HG03103 (cell line): Measurements from ENCODE around the gene CTSW.

Experiments used
- ATAC-seq: cut with Tn5 transposase; IDR thresholded peaks from one replicate; pipeline ENCODE4 v1.9.1; 2021; ENCODE audit warnings: low read depth; ENCODE audit not compliant: unreplicated experiment

CTSW gene

GRCh38 chr11:65920372-65920802 is 40.8 kb downstream of the CTSW start:
- ATAC-seq: no peak

- no peak for ATAC-seq
These were observed 41.5 kb downstream of the CTSW start for GRCh38 chr11:65921033-65921555.

GRCh38 chr11:65921876-65922275 is 42.2 kb downstream of the CTSW start:
- ATAC-seq: no peak

GRCh38 chr11:65922565-65922964 is 42.9 kb downstream of the CTSW start:
- no peak for ATAC-seq

GRCh38 chr11:65925397-65925796 is 45.8 kb downstream of the CTSW start:
- no peak for ATAC-seq

GRCh38 chr11:65927904-65928397 is 48.3 kb downstream of the CTSW start:
- ATAC-seq: no peak

GRCh38 chr11:65928667-65929066 is 49.0 kb downstream of the CTSW start:
- no peak for ATAC-seq

- no peak for ATAC-seq
These were observed 52.3 kb downstream of the CTSW start for GRCh38 chr11:65931773-65932557.

GRCh38 chr11:65932558-65932919 is 52.9 kb downstream of the CTSW start:
- no peak for ATAC-seq
